HUES64 (cell line): ENCODE results near the gene DDX21.
"Not testable (repeated sequence)": the region's sequence is repeated elsewhere in the genome, so short reads cannot be mapped to it uniquely, and the experiment has no call there.

ENCODE experiments used
- H3K27ac ChIP-seq: 2 replicates; pipeline ENCODE4 v1.7.0; 2013; ENCODE audit warnings: low read depth, low read length, inconsistent platforms
- H3K27me3 ChIP-seq: 2 replicates; pipeline ENCODE4 v1.6.1; 2013; ENCODE audit warnings: mild to moderate bottlenecking, low read length; ENCODE audit not compliant: insufficient read depth
- H3K36me3 ChIP-seq: 2 replicates; pipeline ENCODE4 v1.6.1; 2013; ENCODE audit warnings: mild to moderate bottlenecking, low read length; ENCODE audit not compliant: insufficient read depth
- H3K4me1 ChIP-seq: 2 replicates; pipeline ENCODE4 v1.6.1; 2013; ENCODE audit warnings: mild to moderate bottlenecking, low read length, moderate library complexity; ENCODE audit not compliant: insufficient read depth
- H3K4me3 ChIP-seq: 2 replicates; pipeline ENCODE4 v1.5.1; 2013; ENCODE audit warnings: mild to moderate bottlenecking, low read length, moderate library complexity
- H3K9ac ChIP-seq: 2 replicates; pipeline ENCODE4 v1.6.1; 2013; ENCODE audit warnings: mild to moderate bottlenecking, low read depth, low read length
- H3K9me3 ChIP-seq: 2 replicates; pipeline ENCODE4 v1.6.1; 2013; ENCODE audit warnings: low read depth, low read length; ENCODE audit not compliant: insufficient read depth
- WGBS: fragments of 150-250, 120-280 bp; methylation state at CpG from one replicate; pipeline ENCODE4 v1.1.7; 2013; ENCODE audit warnings: missing lambda C conversion rate; 5-methylcytosine and 5-hydroxymethylcytosine counted together

The DDX21 gene

GRCh38 chr10:68955355-68955831, 577 bp upstream of the DDX21 start:
- Histone ChIP-seq H3K27me3 (no peaks in the 10 kb centered on the region), H3K9ac (peak overlapping the region; percentile 83), H3K9me3 (no peaks in the 10 kb centered on the region), H3K4me3 (peak overlapping the region; percentile 69), H3K36me3 (peaks cover 18% of the 10 kb centered on the region), H3K27ac (peak overlapping the region; percentile 88), H3K4me1 (peaks cover 6% of the 10 kb centered on the region; the same call in 1 of the 2 replicates)
- WGBS = 11% methylated on average over 16 of the region's 16 CpGs

- Histone ChIP-seq H3K9me3 (no peaks in the 10 kb centered on the region), H3K4me3 (peak overlapping the region; percentile 69), H3K27ac (peak overlapping the region; percentile 62; the same call in 1 of the 2 replicates), H3K4me1 (peaks cover 6% of the 10 kb centered on the region; the same call in 1 of the 2 replicates), H3K9ac (peak overlapping the region; percentile 83), H3K36me3 (peaks cover 37% of the 10 kb centered on the region), H3K27me3 (no peaks in the 10 kb centered on the region)
- 42% methylated on average over 7 of the region's 7 CpGs for WGBS
These were observed 1.3 kb downstream of the DDX21 start for GRCh38 chr10:68957284-68957615.

DNA sequence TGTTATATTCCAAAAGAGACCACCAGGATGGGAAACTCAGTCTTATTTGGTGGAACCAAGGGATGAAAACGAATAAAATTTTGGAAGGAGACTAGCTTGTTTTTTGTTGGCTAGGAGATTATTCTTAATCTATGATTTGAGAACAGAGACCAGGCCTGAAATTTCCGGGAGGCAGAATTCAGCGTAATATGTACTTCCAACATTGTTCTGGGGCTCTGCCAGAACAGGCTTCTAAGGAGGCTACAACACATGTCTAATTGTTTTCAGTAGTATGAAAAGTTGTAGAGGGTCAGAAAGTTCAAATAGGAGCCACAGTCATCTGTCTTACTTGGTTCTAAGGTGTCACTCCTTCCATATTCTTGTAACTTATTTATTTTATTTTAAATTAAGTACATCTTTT, 1.7 kb downstream of the DDX21 start:
- Histone ChIP-seq H3K27me3 (no peaks in the 10 kb centered on the region), H3K36me3 (peaks cover 41% of the 10 kb centered on the region), H3K9me3 (no peaks in the 10 kb centered on the region), H3K27ac (0 out of 2 replicates have a peak overlapping the region, but pooled peaks have one; percentile 62), H3K9ac (peak overlapping the region; percentile 83), H3K4me3 (peak overlapping the region; percentile 69), H3K4me1 (peaks cover 6% of the 10 kb centered on the region; the same call in 1 of the 2 replicates)
- 66% methylated on average over 3 of the region's 3 CpGs for WGBS

DNA sequence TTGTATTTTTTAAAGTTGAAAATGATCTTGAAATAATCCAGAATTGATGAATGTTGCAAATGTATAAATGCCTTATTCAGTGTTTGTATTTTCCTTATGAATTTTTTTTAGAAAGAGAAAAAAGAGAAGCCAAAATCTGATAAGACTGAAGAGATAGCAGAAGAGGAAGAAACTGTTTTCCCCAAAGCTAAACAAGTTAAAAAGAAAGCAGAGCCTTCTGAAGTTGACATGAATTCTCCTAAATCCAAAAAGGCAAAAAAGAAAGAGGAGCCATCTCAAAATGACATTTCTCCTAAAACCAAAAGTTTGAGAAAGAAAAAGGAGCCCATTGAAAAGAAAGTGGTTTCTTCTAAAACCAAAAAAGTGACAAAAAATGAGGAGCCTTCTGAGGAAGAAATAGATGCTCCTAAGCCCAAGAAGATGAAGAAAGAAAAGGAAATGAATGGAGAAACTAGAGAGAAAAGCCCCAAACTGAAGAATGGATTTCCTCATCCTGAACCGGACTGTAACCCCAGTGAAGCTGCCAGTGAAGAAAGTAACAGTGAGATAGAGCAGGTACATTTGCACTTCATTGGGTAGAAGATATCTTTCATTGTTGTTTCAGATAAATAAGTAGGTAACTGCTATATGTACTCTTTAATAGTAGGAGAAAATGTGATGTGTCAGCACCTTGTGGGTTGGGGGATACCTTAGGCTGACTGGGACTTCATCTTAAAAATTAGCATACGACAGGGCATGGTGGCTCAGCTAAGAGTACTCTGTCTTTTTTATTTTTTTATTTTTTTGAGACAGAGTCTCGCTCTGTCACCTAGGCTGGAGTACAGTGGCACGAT, 3.9 kb downstream of the DDX21 start:
- no peak overlapping the region for H3K9ac ChIP-seq
- no peak overlapping the region for H3K4me3 ChIP-seq
- H3K36me3 ChIP-seq = peaks cover 63% of the 10 kb centered on the region
- peaks cover 6% of the 10 kb centered on the region; the same call in 1 of the 2 replicates for H3K4me1 ChIP-seq
- WGBS = 93% methylated on average over 4 of the region's 4 CpGs
- H3K27me3 ChIP-seq = no peaks in the 10 kb centered on the region
- H3K9me3 ChIP-seq = no peaks in the 10 kb centered on the region
- H3K27ac ChIP-seq = no peak overlapping the region

DNA sequence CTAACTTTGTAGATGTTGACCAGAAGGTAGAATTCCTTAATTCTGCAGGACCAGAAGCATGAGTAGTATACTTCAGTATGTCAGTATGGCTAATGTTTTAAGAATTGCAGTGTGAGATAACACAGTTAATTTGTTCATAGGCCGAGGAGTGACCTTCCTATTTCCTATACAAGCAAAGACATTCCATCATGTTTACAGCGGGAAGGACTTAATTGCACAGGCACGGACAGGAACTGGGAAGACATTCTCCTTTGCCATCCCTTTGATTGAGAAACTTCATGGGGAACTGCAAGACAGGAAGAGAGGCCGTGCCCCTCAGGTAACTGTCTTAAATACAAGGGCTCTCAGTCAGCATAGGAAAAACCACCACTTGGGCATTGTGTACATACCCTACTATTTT, 7.2 kb downstream of the DDX21 start:
- H3K27ac ChIP-seq = no peak overlapping the region
- no peak overlapping the region for H3K9ac ChIP-seq
- H3K27me3 ChIP-seq = no peaks in the 10 kb centered on the region
- no peaks in the 10 kb centered on the region for H3K9me3 ChIP-seq
- no peaks in the 10 kb centered on the region for H3K4me1 ChIP-seq
- no peak overlapping the region for H3K4me3 ChIP-seq
- 95% methylated on average over 4 of the region's 4 CpGs for WGBS
- H3K36me3 ChIP-seq = peaks cover 95% of the 10 kb centered on the region

- Histone ChIP-seq H3K4me3 (no peak overlapping the region), H3K27me3 (no peaks in the 10 kb centered on the region), H3K9me3 (no peaks in the 10 kb centered on the region), H3K9ac (no peak overlapping the region), H3K4me1 (no peaks in the 10 kb centered on the region), H3K36me3 (peaks cover 99% of the 10 kb centered on the region), H3K27ac (no peak overlapping the region)
- 99% methylated on average over 5 of the region's 5 CpGs for WGBS
These were observed 18.0 kb downstream of the DDX21 start for GRCh38 chr10:68973975-68974374.

DNA sequence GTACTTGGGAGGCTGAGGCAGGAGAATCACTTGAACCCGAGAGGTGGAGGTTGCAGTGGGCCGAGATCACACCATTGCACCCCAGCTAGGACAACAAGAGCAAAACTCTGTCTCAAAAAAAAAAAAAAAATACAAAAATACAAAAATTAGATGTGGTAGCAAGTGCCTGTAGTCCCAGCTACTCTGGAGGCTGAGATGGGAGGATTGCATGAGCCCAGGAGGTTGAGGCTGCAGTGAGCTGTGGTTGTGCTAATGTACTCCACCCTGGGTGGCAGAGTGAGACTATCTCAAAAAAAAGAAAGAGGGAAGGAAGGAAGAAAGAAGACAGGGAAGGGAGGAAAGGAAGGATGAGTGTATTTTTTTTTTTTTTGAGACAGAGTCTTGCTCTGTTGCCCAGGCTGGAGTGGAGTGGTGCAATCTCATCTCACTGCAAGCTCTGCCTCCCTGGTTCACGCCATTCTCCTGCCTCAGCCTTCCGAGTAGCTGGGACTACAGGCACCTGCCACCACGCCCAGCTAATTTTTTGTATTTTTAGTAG, 20.0 kb downstream of the DDX21 start:
- H3K9ac ChIP-seq, H3K9me3 ChIP-seq, H3K4me3 ChIP-seq, H3K4me1 ChIP-seq, H3K27me3 ChIP-seq, H3K27ac ChIP-seq: not testable (repeated sequence)
- peaks cover 96% of the 10 kb centered on the region for H3K36me3 ChIP-seq
- WGBS = 87% methylated on average over 3 of the region's 5 CpGs

GRCh38 chr10:68979738-68980137, 23.8 kb downstream of the DDX21 start:
- not testable (repeated sequence) for H3K27ac ChIP-seq, H3K4me1 ChIP-seq, H3K9me3 ChIP-seq, H3K4me3 ChIP-seq, H3K9ac ChIP-seq, H3K27me3 ChIP-seq
- H3K36me3 ChIP-seq = peaks cover 96% of the 10 kb centered on the region
- WGBS = 95% methylated on average over 6 of the region's 6 CpGs

- Histone ChIP-seq H3K27ac (no peak overlapping the region), H3K4me3 (no peak overlapping the region), H3K4me1 (no peaks in the 10 kb centered on the region), H3K9me3 (no peaks in the 10 kb centered on the region), H3K27me3 (no peaks in the 10 kb centered on the region), H3K9ac (no peak overlapping the region), H3K36me3 (peaks cover 94% of the 10 kb centered on the region)
- 100% methylated on average over 1 of the region's 1 CpG for WGBS
These were observed 25.1 kb downstream of the DDX21 start for GRCh38 chr10:68981074-68981473.

- Histone ChIP-seq H3K4me3 (no peak overlapping the region), H3K9ac (no peak overlapping the region), H3K27ac (no peak overlapping the region), H3K9me3 (no peaks in the 10 kb centered on the region), H3K27me3 (no peaks in the 10 kb centered on the region), H3K4me1 (no peaks in the 10 kb centered on the region), H3K36me3 (peaks cover 82% of the 10 kb centered on the region)
- 95% methylated on average over 11 of the region's 11 CpGs for WGBS
These were observed 26.4 kb downstream of the DDX21 start for GRCh38 chr10:68982389-68982788.

- 96% methylated on average over 3 of the region's 3 CpGs for WGBS
- 0 out of 2 replicates have a peak overlapping the region, but pooled peaks have one; percentile 1 for H3K27ac ChIP-seq
- H3K36me3 ChIP-seq = peaks cover 32% of the 10 kb centered on the region
These were observed 31.6 kb downstream of the DDX21 start for GRCh38 chr10:68987611-68988010.

More at GRCh38 chr10:68987611-68988010, 31.6 kb downstream of the DDX21 start:
- Histone ChIP-seq H3K9me3 (no peaks in the 10 kb centered on the region), H3K4me3 (no peak overlapping the region), H3K27me3 (no peaks in the 10 kb centered on the region), H3K9ac (no peak overlapping the region), H3K4me1 (peaks cover 2% of the 10 kb centered on the region; the same call in 1 of the 2 replicates)
